ENCODE results near the gene MMP23B.

MMP23B gene

GRCh38 chr1:1622010-1622787, 9.8 kb upstream of the MMP23B start:
- Histone ChIP-seq H3K79me2 (ENCODE audit: insufficient read depth, low read length) (peaks cover 2% of the 10 kb centered on the region; the same call in 1 of the 2 replicates), H3K9me2 (replicated peaks; ENCODE audit: low read depth, low read length) (no peaks in the 10 kb centered on the region), H3K4me3 (ENCODE audit: low read length, poor library complexity, severe bottlenecking) (no peak overlapping the region), H3K9ac (ENCODE audit: low read depth, low read length, poor library complexity, severe bottlenecking) (no peak overlapping the region), H3K36me3 (ENCODE audit: insufficient read depth, low read length) (no peaks in the 10 kb centered on the region), H3F3A (ENCODE audit: low read depth) (no peaks in the 10 kb centered on the region), H4K20me1 (ENCODE audit: insufficient read depth, low read length, poor library complexity, severe bottlenecking) (no peaks in the 10 kb centered on the region), H2AFZ (ENCODE audit: low read length) (no peak overlapping the region), H3K9me3 (ENCODE audit: insufficient read depth, low read depth, low read length) (no peaks in the 10 kb centered on the region), H3K4me2 (ENCODE audit: low read depth, low read length, poor library complexity, severe bottlenecking) (no peak overlapping the region), H3K4me1 (ENCODE audit: insufficient read depth, low read length, poor library complexity, severe bottlenecking) (peaks cover 5% of the 10 kb centered on the region), H3K27me3 (ENCODE audit: insufficient read depth, low read length, poor library complexity, severe bottlenecking) (no peaks in the 10 kb centered on the region)
- TF ChIP-seq, protein P1, sequence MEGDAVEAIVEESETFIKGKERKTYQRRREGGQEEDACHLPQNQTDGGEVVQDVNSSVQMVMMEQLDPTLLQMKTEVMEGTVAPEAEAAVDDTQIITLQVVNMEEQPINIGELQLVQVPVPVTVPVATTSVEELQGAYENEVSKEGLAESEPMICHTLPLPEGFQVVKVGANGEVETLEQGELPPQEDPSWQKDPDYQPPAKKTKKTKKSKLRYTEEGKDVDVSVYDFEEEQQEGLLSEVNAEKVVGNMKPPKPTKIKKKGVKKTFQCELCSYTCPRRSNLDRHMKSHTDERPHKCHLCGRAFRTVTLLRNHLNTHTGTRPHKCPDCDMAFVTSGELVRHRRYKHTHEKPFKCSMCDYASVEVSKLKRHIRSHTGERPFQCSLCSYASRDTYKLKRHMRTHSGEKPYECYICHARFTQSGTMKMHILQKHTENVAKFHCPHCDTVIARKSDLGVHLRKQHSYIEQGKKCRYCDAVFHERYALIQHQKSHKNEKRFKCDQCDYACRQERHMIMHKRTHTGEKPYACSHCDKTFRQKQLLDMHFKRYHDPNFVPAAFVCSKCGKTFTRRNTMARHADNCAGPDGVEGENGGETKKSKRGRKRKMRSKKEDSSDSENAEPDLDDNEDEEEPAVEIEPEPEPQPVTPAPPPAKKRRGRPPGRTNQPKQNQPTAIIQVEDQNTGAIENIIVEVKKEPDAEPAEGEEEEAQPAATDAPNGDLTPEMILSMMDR (conservative IDR thresholded peaks at IDR 0.05; ENCODE audit: low read length) = no peak
- TF ChIP-seq EZH2phosphoT487 (IDR thresholded peaks at IDR 0.05; ENCODE audit: borderline replicate concordance) = no peak

DNA sequence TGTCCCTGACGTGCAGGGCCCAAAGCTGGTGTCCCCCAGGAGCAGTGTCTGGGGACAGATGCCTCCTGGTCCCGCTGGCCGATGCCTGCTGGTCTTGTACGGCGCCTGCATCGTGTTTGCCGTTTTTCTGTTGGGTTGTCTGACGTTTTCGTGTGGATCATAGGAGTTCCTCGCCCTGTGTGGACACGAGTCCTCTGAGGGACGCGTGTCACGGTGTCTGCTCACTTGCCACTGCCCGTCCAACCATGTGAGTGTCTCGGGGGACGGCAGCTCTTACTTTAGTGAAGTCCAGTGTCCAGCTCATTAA, 9.2 kb upstream of the MMP23B start:
- Histone ChIP-seq H2AFZ (ENCODE audit: low read length) (no peak overlapping the region), H3K4me1 (ENCODE audit: insufficient read depth, low read length, poor library complexity, severe bottlenecking) (no peaks in the 10 kb centered on the region), H3K9me3 (ENCODE audit: insufficient read depth, low read depth, low read length) (no peaks in the 10 kb centered on the region), H3F3A (ENCODE audit: low read depth) (no peaks in the 10 kb centered on the region), H3K36me3 (ENCODE audit: insufficient read depth, low read length) (no peaks in the 10 kb centered on the region), H3K9ac (ENCODE audit: low read depth, low read length, poor library complexity, severe bottlenecking) (no peak overlapping the region), H3K9me2 (replicated peaks; ENCODE audit: low read depth, low read length) (no peaks in the 10 kb centered on the region), H3K79me2 (ENCODE audit: insufficient read depth, low read length) (no peaks in the 10 kb centered on the region; the same call in 1 of the 2 replicates), H4K20me1 (ENCODE audit: insufficient read depth, low read length, poor library complexity, severe bottlenecking) (no peaks in the 10 kb centered on the region), H3K4me3 (ENCODE audit: low read length, poor library complexity, severe bottlenecking) (no peak overlapping the region), H3K4me2 (ENCODE audit: low read depth, low read length, poor library complexity, severe bottlenecking) (no peak overlapping the region), H3K27me3 (ENCODE audit: insufficient read depth, low read length, poor library complexity, severe bottlenecking) (no peaks in the 10 kb centered on the region)
- no peak for TF ChIP-seq EZH2phosphoT487 (IDR thresholded peaks at IDR 0.05; ENCODE audit: borderline replicate concordance)
- TF ChIP-seq, protein P1 (conservative IDR thresholded peaks at IDR 0.05; ENCODE audit: low read length) = no peak

DNA sequence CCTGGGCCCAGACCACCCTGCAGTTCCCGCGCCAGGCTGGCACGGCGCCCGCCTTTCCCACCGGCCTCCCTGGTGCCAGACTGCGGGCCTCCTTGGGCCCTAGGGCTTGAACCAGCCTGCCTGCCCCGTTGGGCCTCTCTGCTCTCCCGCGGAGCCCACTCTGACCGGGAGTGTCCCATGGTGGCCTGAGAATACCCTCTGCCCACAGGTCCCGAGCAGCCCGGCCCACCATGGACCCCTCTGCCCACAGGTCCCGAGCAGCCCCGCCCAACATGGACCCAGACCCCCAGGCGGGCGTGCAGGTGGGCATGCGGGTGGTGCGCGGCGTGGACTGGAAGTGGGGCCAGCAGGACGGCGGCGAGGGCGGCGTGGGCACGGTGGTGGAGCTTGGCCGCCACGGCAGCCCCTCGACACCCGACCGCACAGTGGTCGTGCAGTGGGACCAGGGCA, 8.8 kb upstream of the MMP23B start:
- Histone ChIP-seq H3F3A (ENCODE audit: low read depth) (no peaks in the 10 kb centered on the region), H3K4me2 (ENCODE audit: low read depth, low read length, poor library complexity, severe bottlenecking) (no peak overlapping the region), H3K79me2 (ENCODE audit: insufficient read depth, low read length) (no peaks in the 10 kb centered on the region), H3K4me3 (ENCODE audit: low read length, poor library complexity, severe bottlenecking) (no peak overlapping the region), H3K9me2 (replicated peaks; ENCODE audit: low read depth, low read length) (no peaks in the 10 kb centered on the region), H2AFZ (ENCODE audit: low read length) (no peak overlapping the region), H4K20me1 (ENCODE audit: insufficient read depth, low read length, poor library complexity, severe bottlenecking) (no peaks in the 10 kb centered on the region), H3K9me3 (ENCODE audit: insufficient read depth, low read depth, low read length) (no peaks in the 10 kb centered on the region), H3K4me1 (ENCODE audit: insufficient read depth, low read length, poor library complexity, severe bottlenecking) (no peaks in the 10 kb centered on the region), H3K9ac (ENCODE audit: low read depth, low read length, poor library complexity, severe bottlenecking) (no peak overlapping the region), H3K27me3 (ENCODE audit: insufficient read depth, low read length, poor library complexity, severe bottlenecking) (no peaks in the 10 kb centered on the region), H3K36me3 (ENCODE audit: insufficient read depth, low read length) (no peaks in the 10 kb centered on the region)
- TF ChIP-seq, protein P1 (conservative IDR thresholded peaks at IDR 0.05; ENCODE audit: low read length) = no peak
- no peak for TF ChIP-seq EZH2phosphoT487 (IDR thresholded peaks at IDR 0.05; ENCODE audit: borderline replicate concordance)

All from Loucy (cell line).